GM19240 (cell line): Measurements from ENCODE around the gene MASP2.
A peak's percentile ranks its signal among the peaks of the same experiment; 100 is the strongest.
"Not testable (repeated sequence)": the region's sequence is repeated elsewhere in the genome, so short reads cannot be mapped to it uniquely, and the experiment has no call there.

Source experiments
- DNase-seq: peaks from one replicate; pipeline ENCODE4 v3.0.0; 2011; ENCODE audit warnings: low spot score; ENCODE audit not compliant: insufficient read length

MASP2 gene

DNA sequence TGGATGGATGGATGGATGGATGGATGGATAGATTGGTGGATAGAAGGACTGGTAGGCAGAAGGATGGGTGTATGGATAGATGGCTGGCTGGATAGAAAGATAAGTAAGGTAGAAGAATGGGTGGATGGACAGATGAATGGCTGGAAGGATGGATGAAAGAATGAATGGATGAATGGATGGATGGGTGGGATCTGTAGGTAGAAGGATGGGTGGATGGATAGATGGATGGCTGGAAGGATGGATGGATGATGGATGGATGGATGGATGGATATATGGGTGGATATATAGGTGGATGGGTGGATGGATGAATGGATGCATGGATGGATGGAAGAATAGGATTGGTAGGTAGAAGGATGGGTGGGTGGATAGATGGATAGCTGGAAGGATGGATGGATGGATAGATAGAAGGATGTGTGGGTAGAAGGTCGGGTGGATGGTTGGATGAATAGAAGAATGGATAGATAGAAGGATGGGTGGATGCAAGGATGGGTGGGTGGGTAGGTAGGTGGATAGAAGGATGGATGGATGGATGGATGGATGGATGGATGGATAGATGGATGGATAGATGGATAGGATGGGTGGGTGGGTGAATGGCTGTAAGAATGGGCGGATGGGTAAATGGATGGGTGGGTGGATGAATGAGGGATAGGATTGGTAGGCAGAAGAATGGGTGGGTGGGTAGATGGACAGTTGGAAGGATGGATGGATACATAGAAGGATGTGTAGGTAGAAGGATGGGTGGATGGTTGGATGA is 7.5 kb downstream of the MASP2 start:
- no peak for DNase-seq

DNA sequence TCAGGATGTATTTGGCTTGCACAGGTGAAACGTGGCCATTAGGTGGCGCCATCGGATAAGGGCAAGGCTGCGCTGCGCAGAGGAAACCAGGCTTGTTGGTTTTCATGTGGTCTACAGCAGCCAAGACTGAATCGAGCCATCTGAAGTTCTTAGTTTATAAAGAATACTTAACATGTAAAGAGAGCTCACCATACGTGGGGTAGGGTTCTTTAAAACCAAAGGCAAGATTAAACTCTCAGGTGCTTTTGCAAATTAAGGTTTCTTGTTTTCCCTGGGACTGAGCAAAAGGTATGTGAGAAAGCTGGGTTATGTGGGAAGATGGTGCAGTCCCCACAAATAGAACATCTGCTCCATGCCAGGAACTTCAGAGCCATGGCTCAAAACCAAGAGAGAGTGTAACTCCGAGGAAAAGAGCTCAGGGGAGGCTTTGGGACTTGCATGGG is 9.3 kb downstream of the MASP2 start:
- peak; percentile 87 for DNase-seq

GRCh38 chr1:11037019-11037739 is 9.9 kb downstream of the MASP2 start:
- not testable (repeated sequence) for DNase-seq

- DNase-seq: no peak
These were observed 15.3 kb downstream of the MASP2 start for GRCh38 chr1:11031624-11032262.

GRCh38 chr1:11030865-11031264 is 16.2 kb downstream of the MASP2 start:
- no peak for DNase-seq

- DNase-seq: no peak
These were observed 19.0 kb downstream of the MASP2 start for GRCh38 chr1:11028018-11028417.

DNA sequence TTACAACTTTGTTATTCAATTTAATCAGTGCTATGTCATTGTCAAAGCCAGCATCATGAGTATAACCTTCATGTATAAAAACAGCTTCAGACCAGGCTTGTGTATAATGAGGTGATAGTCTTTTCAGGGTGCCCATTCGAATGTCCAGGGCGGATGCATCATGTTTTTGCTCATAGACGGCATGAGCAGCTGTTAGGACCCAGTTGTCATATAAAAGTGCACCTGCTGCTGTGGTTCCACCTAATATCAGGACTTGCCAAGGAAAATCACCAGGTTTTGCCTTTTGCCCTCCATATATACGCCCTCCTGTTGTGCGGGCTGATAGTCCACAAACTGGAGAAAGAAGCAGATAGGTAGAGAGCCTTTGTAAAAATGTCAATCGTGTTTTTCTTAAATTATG is 19.7 kb downstream of the MASP2 start:
- no peak for DNase-seq

GRCh38 chr1:11026903-11027302 is 20.1 kb downstream of the MASP2 start:
- no peak for DNase-seq

GRCh38 chr1:11026052-11026451 is 21.0 kb downstream of the MASP2 start:
- DNase-seq: no peak

DNA sequence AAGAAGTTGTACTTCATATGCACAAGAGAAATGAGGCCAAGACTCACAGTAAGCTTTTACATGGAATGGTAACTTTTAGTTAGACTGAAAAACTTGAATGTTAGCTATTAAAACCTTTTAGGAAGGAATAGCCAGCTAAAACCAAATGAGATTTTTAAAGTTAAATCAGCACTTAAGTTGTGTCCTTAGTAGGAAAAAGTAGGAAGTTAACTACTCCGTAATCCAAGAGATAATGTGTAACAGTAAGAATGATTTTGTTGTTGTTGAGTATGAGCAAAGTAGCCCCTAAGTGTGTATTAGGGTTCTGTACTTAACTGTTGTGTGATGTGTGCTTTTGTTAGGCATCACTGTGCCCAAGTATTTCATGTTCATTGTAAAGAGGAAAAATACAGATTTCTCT is 21.4 kb downstream of the MASP2 start:
- DNase-seq: no peak

DNA sequence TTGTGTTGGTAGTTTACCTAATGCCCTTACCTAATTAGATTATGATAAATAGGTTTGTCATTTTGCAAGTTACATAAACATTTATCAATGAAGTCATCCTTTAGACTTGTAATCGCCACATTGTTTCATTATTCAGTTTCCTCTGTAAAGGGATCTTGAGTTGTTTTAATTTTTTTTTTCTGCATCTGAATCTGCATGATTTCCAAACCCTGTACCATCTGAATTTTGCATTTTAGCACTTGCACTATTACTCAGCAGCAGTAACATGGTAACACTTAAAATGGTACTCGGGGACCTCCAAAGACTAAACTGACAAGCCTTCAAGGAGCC is 22.2 kb downstream of the MASP2 start:
- DNase-seq: no peak

- DNase-seq: no peak
These were observed 22.7 kb downstream of the MASP2 start for GRCh38 chr1:11024154-11024873.

DNA sequence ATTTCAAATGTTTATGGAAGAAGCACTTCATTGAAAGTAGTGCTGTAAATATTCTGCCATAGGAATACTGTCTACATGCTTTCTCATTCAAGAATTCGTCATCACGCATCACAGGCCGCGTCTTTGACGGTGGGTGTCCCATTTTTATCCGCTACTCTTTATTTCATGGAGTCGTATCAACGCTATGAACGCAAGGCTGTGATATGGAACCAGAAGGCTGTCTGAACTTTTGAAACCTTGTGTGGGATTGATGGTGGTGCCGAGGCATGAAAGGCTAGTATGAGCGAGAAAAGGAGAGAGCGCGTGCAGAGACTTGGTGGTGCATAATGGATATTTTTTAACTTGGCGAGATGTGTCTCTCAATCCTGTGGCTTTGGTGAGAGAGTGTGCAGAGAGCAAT is 23.8 kb downstream of the MASP2 start:
- DNase-seq: no peak

GRCh38 chr1:11019971-11020370 is 27.1 kb downstream of the MASP2 start:
- DNase-seq: no peak

DNA sequence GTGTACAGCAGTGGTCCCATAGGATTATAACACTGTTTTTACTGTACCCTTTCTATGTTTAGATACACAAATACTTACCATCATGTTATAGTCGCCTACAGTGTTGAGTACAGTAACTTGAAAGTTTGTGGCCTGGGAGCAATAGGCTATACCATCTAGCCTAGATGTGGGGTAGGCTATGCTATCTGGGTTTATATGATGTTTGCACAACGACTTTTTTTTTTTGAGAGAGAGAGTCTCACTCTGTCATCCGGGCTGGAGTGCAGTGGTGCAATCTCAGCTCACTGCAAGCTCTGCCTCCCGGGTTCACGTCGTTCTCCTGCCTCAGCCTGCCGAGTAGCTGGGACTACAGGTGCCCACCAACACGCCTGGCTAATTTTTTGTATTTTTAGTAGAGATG is 27.7 kb downstream of the MASP2 start:
- not testable (repeated sequence) for DNase-seq

DNA sequence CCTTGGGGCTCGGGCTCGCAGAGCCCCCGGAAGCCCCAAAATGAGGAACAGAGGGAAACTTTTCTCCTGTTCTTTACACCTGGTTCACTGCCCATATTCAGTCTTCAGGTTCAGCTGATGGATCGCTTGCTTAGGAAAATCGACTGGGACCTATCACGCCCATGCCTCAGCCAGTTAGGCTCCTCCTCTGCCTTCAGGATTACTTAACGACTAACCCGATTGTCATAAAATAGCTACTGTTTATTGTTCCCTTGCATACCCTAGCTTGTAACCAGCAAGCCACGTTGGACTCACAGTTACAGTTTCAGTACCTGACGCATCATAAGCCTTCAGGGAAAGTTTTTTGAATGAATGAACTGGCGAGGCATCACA is 33.9 kb downstream of the MASP2 start:
- no peak for DNase-seq

GRCh38 chr1:11012260-11013159 is 34.5 kb downstream of the MASP2 start, which contains the start of gene TARDBP:
Gene TARDBP, plus strand, starts transcription at chr1:11012654. Its CDS starts 1,074 bp downstream, at chr1:11013728.
- peak; percentile 86 for DNase-seq

DNA sequence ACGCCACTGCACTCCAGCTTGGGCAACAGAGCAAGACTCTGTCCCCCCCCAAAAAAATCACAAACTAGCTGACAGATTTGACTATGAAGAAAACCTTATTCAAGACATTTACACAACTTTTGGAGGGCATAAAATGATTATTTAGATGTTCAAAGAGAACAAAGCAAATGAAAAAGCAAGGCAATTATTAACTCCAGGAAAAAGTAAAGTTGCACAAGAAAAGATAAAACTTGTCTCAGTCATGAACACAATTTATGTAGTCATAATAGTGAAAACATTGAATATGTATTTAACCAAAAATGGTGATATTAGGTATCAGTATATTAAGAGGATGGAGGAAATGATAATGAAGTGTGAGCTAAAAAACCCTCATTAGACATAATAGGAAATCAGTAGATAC is 46.5 kb downstream of the MASP2 start:
- no peak for DNase-seq

DNA sequence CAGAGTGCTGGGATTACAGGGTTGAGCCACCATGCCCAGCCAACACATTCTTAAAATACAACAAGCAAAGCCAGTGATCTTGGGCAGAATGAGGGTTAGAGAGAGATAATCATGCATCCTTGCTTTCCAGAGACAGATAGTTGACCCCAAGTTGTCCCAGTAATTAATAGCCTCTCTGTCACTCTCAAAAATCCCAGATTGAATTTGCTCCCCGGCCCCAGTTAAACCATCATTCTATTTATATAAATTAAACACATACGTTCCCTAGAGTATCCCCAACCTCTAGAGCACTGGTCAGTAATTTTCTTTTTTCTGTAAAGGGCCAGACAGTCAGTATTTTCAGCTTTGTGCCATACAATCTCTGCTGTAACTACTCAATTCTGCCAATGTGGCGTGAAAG is 50.9 kb downstream of the MASP2 start:
- DNase-seq: no peak

GRCh38 chr1:10992864-10993263 is 54.2 kb downstream of the MASP2 start:
- no peak for DNase-seq

DNA sequence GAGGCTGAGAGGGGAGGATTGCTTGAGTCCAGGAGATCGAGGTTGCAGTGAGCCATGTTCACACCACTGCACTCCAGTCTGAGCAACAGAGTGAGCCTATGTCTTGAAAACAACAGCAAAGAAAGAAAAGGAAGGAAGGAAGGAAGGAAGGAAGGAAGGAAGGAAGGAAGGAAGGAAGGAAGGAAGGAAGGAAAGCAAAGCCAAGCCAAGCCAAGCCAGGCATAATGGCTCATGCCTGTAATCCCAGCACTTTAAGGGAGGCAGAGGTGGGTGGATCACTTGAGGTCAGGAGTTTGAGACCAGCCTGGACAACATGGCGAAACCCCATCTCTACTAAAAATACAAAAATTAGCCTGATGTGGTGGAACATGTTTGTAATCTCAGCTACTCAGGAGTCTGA is 55.0 kb downstream of the MASP2 start:
- not testable (repeated sequence) for DNase-seq
